UCSD-AML1 (cell line): Measurements from ENCODE around the gene PLSCR1.
"Not testable (repeated sequence)": the region's sequence is repeated elsewhere in the genome, so short reads cannot be mapped to it uniquely, and the experiment has no call there.

Source experiments
- DNase-seq: peaks from one replicate; lab custom pipeline; 2025; ENCODE audit not compliant: unreplicated experiment; lab: John Stamatoyannopoulos, UW

PLSCR1 gene

DNA sequence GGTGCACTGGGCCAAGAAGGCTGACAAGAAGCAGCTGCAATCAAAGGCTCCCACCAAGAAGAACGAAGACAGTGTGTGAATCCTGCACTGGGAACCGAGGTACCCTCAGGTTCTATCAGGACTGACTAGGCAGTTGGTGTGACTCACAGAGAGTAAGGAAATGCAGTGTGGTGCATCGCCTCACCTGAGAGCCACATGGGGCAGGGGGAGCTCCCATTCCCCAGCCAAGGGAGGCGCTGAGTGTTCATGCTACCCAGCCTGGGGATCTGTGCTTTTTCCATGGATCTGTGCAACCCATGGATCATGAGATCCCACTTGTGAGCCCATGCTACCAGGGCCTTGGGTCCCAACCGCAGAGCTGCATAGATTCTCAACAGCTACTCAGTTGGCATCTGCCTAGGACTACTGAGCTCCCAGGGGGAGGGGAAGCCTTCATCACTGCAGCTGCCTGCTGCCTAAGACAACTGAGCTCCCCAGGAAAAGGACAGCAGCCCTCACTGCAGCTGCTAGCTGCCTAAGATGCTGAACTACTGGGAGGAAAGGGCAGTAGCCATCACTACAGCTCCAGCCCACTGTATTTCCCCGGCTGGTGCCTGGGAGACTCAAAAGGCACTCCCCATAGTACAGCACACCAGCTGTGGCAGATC lies 68.2 kb downstream of the PLSCR1 start:
- no peak for DNase-seq

DNA sequence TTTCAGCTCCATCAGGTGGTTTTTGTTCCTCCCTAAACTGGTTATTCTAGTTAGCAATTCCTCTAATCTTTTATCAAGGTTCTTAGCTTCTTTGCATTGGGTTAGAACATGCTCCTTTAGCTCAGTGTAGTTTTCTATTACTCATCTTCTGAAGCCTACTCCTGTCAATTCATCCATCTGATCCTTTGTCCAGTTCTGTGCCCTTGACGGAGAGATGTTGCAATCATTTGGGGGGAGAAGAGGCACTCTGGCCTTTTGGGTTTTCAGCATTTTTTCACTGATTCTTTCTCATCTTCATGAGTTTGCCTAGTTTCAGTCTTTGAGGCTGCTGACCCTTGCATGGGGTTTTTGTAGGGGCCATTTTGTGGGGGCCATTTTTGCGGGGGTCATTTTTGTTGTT lies 69.4 kb downstream of the PLSCR1 start:
- DNase-seq = not testable (repeated sequence)

DNA sequence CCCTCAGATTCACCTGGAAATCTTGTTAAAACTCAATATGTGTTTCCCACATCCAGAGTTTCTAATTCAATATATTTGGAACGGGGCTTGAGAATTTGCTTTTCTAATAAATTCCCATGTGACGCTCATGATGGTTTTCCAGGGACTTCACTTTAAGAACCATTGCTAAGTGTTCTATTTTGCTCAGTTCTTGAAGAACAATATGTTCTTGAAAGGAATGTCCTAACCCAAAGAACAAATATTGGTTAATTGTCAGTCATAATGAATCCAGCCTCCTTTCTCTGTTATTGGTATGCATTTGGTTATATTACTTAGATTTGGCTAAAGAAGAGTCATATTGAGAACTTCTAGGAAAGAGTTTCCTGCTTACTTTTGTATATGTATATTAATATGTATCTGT lies 70.7 kb downstream of the PLSCR1 start:
- no peak for DNase-seq

DNA sequence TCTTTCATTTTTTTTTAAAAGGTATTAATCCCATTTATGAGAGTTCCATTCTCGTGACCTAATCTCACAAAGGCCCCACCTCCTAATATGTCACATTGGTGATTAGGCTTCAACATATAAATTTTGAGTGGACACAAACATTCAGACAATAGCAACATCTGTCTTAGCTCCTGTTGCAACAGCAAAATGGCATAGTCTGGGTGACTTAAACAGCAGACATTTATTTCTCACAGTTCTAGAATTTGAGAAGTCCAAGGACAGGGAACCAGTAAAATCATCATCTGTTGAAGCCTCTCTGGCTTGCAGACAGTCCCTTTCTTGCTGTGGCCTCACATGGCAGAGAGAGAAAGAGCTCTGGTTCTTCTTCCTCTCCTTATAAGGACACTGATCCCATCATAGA lies 71.8 kb downstream of the PLSCR1 start:
- no peak for DNase-seq

DNA sequence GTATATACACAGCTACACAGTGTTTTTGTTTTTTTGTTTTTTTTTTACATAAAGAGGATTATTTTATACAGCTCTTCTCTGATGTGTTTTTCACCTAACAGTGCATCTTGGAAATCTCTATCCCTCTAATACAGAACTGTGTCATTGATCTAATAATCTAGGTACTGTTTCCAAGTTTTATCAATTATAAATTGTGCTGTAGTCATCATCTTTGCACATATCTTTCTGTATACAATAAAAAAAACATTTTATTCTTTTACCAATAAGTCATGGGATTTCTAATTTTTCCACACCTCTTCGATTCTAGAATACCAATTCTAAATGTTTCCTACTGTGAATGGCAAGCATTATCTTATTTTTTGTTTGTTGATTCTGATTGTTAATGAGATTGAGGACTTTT lies 73.4 kb downstream of the PLSCR1 start:
- no peak for DNase-seq

DNA sequence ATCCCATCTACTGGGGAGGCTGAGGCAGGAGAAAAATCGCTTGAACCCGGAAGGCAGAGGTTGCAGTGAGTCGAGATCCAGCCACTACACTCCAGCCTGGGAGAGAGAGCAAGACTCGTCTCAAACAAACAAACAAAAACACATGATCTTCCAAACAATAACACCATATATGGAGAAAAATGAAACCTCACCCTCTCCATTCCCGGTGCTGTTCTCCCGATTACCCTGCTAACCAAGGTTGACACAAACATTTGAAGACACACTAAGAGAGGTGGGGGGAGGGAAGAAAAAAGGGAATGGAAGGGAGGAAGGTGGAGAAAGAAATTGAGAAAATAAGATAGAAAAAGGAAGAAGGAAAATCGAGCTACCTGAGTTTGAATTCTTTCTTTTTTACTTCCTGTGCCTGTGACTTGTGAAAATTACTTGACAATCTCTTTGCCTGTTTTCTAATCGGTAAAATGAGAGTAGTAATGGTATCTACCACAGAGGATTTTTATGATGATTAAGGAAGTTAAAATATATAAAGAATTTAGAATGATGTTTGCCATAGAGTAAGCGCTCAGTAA lies 73.9 kb downstream of the PLSCR1 start:
- no peak for DNase-seq

DNA sequence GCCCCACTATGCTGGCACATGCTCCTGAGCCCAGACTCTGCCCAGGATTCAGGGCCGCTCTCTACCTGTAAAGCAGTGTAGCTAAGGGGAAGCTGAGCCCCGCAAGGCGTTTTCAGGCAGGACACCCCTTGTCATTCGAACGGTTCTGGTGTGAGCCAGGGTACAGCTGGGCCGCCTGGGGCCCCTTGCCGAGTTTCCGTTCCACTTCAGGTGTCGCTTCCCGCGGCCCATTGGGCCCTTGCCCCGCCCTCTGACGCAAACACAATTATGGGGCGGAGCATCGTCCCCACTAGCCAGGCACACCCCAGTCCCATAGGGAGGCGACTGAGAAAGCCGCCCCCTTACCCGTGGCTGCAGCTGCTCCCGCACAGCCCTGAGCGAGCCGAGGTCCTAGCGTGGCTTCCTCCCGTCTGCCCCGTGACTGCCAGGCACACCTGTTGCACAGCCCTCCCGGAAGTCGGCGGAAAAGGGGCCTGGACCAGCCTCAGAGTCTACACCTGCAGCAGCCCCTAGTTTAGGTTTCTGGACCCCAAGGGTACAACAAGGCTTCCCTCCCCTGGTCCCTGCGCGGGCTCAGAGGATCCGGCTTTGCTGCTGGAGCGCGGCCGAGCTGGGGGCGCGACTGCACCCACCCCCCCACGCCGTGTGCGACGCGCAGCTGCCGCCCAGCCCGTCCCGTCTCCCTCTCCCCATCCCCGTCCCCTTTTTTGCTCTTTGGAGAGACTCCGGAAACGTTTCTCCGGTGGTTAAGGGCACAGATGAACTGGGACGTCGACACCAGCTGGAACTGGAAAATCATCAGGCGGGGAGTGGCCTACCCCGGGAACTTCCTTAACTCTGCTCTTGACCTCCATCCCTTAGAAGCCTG lies 75.0 kb downstream of the PLSCR1 start, which contains the start of gene PLSCR2:
TSS of gene PLSCR2 (minus strand) at position 412 of the 868 bp plus-strand sequence. CDS start 9,657 bp downstream, outside the sequence.
- no peak for DNase-seq

DNA sequence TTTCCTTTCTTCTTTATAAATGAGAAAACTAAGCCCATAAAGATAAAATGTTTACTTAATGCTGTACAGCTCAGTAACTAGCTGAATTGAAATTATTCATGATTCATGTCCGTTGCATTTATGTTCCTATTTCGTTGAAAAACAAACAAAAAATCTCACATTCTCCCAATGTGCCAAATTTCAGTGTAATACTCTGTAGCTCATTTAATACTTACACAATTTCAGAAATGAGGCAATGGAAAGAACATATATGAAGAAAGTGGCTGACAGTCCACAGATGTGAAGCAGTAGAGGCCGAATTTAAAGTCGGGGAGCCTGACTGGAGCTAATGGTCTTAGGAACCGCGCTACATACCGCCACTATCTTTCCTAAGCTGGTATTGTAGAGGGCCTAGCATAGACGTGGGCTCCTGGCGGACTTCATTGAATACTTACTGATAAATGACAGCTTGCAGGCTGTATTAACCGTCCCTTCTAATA lies 75.7 kb downstream of the PLSCR1 start:
- DNase-seq = no peak

DNA sequence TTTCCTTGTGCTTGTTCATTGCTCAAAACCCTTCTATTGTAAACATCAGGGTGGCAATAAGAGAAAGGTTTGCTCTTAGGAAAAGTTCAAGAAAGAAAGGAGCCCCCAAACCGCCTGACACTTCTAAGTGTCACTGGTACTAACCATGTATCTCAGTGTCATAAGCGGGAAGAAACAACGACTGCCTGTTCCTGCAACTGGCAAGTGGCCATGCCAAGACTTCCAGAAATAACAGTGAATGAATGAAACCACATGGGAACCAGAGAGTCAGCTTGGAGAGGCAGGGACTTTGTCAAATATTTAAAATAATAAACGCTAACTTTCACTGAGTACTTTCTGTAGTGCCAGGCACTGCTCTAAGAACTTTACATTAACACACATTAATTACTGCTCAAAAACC lies 76.2 kb downstream of the PLSCR1 start:
- no peak for DNase-seq

DNA sequence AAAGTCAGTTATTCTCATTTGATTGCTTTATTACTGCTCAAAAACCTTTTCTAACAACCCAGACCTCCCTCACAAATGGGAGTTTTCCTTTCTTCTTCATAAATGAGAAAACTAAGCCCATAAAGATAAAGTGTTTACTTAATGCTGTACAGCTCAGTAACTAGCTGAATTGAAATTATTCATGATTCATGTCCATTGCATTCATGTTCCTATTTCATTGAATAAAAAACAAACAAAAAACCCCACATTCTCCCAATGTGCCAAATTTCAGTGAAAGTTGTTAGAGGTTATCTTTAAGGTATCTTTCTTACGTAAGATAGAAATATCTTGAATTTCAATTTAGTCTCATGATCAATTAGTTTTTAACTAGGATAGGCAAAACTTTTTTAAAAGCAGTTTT lies 77.8 kb downstream of the PLSCR1 start:
- DNase-seq = no peak

DNA sequence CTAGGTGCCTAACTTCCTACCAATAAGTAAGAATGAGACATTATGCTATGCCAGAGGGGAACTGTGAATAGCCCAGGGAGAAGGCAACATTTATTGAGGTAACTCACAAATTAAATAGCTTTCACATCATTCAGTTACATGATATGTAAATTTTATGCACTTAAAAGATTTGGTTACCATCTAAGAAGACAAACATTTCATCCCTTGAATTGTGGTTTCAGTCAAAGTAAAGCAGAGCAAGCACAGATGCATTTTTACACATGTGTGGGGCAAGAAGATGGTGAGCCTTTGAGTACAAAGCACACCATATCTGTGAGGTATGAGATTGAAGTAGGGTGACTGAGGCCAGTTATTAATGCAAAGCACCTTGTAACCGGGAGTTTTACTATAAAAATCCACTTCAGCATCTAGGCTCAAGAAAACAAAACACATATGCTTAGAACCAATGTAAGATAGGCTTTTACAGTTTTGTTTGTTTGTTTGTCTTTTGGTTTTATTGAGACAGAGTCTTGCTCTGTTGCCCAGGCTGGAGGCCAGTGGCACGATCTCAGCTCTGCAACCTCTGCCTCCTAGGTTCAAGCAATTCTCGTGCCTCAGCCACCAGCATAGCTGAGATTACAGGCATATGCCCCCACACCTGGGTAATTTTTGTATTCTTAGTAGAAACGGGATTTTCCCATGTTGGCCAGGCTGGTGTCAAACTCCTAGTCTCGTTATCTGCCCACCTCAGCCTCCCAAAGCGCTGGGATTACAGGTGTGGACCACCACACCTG lies 78.5 kb downstream of the PLSCR1 start:
- DNase-seq = no peak
